HG03520 (cell line): Measurements from ENCODE around the gene TRMT2A.
"Not testable (repeated sequence)": the region's sequence is repeated elsewhere in the genome, so short reads cannot be mapped to it uniquely, and the experiment has no call there.

Source experiments
- ATAC-seq: cut with Tn5 transposase; IDR thresholded peaks from one replicate; pipeline ENCODE4 v1.9.1; 2021; ENCODE audit warnings: mild to moderate bottlenecking, moderate library complexity; ENCODE audit not compliant: unreplicated experiment

TRMT2A gene, protein sequence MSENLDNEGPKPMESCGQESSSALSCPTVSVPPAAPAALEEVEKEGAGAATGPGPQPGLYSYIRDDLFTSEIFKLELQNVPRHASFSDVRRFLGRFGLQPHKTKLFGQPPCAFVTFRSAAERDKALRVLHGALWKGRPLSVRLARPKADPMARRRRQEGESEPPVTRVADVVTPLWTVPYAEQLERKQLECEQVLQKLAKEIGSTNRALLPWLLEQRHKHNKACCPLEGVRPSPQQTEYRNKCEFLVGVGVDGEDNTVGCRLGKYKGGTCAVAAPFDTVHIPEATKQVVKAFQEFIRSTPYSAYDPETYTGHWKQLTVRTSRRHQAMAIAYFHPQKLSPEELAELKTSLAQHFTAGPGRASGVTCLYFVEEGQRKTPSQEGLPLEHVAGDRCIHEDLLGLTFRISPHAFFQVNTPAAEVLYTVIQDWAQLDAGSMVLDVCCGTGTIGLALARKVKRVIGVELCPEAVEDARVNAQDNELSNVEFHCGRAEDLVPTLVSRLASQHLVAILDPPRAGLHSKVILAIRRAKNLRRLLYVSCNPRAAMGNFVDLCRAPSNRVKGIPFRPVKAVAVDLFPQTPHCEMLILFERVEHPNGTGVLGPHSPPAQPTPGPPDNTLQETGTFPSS

DNA sequence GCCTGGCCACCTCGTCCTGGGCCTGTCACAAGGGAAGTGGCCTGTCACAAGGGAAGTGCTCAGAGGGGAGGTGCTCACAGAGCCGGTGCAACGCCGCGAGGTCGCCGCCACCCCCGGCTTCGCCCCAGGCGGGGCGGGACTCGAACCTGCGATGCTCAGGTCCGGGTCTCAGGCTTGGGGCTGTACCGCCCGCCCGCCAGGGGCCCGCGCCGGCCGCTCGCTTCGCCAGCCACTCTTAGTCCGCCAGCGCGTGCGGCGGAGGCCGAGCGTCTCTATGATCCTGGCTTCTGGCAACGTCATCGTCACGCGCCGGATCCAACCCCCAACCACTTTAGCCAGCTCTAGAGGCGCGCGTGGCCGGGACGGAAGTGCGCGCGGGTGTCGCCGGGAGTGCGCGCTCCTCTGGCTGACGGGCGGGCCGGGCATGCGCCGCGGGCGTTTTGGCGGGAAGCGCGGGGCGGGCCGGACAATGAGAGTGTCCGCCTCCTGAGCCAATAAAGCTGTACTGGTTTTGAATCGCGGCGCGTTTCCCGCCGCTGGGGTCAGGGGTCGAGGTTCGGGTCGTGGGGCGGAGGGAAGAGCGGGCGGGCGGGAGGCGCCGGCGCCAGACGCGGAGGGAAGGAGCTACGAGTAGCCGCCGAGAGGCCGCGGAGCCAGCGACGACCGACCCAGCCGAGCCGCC is at the start of gene TRMT2A:
TRMT2A (minus strand) TSS at position 276 of the 682 bp plus-strand sequence. CDS start 320 bp downstream, outside the sequence.
- ATAC-seq, result peak; percentile 63

DNA sequence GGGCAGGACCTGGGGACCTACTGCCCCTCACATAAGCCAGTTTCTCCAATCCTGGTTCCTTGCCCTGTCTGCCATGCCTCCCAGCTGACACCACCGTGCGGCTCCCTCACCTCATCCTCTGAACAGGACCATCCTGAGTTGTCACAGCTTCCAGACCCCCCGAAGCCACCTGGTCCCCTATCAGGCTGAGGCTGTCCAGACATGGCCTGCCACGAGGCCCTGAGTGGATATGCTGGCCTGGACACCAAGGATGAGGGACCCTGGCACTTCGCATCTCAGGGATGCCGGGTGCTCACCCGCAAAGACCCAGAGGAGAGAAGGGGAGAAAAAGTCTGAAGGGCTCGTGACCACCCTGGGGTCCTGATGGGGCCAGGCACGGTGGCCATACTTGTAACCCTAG is 49.7 kb upstream of the TRMT2A start:
- no peak for ATAC-seq

DNA sequence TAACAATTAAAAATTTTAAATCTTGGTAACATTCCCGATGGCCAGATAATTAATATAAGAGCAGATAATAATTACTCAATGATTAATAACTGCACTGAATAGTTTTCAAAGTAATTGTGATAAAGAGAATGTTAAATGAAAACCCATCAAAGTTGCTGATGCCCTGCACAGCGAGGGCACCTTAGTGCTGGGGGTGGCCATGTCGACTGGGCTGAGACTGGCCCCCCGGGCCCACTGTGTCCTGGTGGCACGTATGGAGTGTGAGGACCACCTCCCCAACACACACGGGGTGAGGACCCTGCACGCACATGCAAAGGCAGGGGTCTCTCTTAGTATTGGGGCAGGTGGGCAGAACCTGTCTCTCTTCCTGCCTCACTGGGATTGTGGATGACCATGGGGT is 48.9 kb upstream of the TRMT2A start:
- ATAC-seq, result no peak

DNA sequence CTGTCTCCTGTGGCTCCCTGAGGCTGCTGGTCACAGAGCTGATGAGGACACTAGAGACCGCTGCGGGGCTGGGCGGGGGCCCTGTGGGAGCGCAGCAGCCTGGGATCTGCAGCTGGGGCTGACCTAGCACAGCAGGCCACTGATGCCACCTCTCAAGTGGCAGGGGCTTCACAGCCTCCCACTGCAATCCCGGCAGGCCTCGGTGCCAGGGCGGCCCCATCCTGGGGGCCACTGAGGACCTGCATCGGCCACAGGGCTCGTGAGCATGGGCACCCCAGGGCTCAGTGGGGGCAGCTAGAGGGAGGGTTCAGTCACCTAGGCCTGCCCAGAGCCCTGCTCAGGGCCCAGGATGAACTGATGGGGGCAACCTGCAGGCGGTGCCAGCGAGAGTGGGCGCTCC is 48.4 kb upstream of the TRMT2A start:
- no peak for ATAC-seq

DNA sequence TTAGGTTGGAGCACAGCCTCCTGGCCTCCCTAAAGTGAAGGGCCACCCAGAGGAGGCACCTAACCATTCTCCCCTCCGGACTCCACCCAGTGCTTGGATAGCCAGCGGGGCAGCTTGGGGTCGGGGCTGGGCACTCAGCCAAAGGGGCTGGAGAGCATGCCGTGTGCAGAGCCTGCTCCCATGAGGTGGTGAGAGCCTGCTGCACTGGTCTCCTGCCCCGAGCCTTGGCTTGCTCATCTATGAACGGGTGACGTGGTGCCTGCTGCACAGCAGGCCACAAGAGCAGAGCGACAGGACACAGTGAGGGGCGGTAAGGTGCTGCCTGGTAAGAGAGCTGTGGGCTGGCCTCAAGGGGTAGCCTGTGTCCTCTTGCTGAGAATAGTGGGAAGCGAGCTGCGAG is 47.8 kb upstream of the TRMT2A start:
- no peak for ATAC-seq

DNA sequence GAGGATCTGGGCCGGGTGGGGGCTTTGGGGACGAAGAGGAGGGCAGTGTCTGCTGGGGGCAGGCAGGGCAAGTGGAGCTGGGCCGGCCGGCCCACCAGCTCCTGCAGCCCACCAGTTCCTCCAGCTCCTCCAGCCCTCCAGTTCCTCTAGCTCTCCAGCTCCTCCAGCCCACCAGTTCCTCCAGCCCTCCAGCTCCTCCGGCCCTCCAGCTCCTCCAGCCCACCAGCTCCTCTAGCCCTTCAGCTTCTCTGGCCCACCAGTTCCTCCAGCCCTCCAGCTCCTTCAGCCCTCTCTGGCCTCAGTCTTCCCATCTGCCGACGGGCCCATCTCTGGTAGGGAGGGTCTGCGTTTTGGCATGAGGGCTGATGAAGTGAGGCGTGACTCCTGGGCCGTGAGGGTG is 43.0 kb upstream of the TRMT2A start:
- ATAC-seq, result no peak

DNA sequence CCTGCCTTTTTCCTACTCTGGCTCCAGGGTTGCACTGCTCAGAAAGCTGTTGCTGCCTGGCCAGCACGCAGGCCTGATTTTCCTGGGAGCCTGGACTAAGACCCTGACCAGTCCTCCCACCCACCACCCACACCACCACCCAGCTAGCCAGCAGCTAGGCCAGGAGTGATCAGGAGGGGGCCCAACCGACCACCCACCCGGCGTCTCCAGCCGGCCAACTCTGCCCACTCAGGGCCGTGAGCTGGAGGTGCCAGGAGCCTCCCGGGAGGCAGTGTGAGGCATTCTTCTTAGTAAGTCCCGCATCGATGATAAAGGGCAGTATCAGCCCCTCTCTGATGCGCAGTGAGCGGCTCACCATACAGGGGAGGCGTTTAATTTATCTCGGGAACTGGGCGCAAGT is 42.5 kb upstream of the TRMT2A start:
- ATAC-seq, result not testable (repeated sequence)

DNA sequence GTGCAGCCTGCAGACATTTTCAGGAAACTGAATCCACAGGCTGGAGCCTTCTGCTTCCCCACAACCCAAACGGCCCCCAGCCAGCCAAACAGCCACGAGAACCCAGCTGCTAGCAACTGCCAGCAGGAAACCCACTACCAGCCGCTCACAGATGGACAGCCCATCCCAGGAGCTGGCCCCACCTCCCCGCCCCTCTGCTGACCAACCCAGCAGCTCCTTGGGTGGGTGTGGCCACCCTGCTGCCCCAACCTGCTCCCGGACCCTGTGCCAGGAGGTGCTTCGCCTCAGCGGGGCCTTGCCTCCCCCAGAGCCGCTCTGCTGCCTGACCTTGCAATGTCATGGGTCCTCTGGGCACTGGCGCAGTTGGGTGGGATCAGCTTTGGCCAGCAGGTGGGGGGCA is 42.0 kb upstream of the TRMT2A start:
- no peak for ATAC-seq

DNA sequence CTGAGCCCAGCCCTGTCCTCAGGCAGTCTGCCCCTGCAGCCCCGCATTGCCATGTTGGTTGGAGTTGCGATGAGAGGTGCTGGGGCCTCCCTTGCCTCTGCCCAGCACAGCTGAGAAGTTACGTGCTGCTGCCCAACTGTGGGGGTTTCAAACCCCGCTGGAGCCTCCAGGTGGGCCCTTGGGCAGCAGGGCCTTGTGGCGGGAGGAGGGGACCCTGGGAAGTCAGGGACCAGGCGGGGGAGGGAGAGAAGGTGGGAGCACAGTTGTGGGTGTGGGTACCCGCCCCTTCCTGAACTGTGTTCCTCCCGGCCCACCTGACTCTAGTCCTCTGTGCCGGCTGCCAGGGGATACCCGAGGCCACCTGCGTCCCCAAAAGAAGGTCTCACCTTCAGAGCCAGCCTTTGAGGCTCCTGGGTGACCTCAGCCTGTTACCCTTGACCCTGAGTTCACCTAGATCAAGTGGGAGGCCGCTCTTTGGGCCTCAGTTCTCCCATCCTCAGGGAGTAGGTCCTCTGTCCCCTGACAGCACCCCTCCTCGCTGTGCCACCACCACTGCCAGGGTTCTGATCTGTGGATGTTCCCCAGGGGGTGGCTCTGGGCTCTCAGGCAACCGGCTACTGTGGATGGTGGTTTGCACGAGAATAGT is 41.5 kb upstream of the TRMT2A start:
- no peak for ATAC-seq

DNA sequence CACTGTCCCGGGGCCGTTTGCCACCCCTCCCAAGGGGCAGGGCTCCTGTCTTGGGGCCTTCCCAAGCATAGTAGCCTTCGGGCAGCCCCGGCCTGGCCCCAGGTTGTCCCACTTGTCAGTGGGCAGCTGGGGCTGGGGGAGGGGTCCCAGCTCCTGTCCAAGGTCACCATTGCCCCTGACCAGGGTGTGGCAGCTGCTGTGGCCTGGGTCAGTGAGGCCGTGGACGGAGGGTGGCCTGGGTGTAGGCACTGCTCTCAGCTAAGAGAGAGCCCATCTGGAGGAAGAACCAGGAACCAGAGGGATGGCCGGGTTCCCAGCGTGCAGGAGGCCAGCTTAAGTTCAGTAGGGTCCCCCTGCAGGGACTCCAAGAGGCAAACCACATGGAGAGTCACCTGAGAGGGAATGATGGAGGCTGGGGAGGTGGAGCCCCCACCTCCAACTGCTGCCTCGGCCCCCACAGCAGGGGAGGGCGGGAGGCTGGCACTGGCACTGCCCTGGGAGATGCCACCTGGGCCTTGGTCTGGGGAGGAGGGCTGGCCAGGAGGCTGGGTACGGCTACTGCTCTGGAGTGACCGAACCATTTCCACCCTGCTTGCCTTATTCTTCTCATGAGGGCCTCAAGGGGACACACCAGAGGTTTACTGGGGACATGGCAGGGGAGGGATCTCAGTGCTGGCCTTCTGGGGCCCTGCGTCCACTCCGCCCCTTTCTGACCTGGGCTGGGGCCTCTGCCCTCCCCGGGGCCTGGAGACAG is 40.6 kb upstream of the TRMT2A start:
- no peak for ATAC-seq

DNA sequence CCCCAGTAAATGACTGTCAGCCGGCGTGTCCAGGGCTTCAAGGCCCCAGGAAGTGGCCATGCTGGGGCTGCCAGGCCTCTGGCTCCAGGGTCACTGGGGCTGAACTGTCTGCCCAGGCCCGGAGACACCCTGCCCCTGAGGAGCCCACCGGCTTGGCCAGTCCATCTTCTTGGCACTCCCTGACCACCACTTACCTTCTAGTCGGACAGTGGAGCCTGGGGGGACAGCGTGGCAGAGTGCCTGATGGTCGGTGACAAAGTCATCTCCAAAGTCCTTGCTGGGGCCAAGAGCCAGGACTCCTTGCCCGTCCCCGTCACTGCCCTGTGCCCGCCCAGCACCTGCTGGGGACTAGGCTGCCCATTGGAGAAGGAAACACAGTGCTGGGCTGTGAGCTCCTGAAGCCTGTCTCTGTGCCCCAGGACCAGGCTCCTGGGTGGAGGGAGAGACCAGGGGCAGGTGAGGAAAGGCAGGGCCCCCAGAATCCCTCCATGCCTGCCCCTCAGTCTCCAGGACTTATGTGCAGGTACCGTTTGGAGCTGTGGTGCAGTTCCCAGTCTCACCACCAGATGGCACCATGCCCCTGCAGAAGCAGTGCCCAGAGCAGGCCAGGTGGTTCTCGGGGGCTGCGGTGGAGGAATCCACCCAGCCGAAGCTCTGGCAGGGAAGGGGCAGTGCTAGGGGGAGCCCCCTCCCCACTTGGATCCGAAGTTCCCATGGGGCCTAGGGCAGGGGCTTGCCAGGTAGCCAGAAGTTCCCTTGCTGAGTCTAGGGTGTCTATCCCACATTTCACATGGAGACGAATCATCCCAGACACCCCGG is 39.8 kb upstream of the TRMT2A start:
- no peak for ATAC-seq

DNA sequence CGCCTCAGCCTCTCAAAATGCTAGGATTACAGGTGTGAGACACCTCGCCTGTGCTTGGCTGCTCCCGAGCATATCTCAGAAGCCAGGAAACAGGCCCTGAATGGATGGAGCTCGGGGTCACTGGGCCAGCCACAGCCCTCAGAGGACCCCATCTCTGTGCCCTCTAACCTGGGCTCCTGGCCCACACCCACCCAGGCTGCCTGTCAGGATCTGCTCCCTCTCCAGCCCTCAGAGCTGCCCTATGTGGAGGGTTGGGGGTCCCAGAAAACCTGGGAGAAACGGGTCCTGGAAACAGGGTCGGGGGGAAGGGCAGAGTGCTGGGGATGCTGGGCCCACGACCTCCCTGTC is 39.0 kb upstream of the TRMT2A start:
- no peak for ATAC-seq

DNA sequence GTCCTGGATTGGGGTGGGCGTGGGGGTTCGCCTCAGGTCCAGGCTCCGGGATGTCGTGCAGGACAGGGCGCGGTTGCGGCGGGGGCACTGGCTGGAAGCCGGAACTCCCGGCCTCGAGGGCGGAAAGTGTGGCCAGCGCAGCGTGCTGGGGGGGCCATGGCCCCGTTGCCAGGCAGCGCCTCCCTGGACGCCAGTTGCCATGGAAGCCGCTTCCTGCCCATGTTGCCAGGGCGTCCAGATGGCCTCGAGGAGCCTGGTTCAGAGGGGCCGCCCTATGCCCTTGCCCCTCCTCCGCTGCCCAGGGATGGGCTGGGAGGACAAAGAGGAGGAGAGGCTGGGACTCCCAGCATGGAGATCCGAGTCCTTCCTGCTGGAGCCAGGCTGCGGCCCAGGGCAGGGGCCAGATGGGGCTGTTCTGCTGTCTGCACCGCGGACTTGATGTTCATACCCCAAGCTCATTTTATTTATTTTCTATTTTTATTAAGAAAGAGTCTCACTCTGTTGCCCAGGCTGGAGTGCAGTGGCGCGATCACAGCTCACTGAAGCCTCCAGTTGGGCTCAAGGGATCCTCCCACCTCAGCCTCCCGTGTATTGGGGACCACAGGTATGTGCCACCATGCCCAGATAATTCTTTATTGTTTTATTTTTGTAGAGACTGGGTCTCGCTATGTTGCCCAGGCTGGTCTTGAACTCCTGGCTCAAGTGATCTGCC is 38.5 kb upstream of the TRMT2A start:
- ATAC-seq, result no peak

DNA sequence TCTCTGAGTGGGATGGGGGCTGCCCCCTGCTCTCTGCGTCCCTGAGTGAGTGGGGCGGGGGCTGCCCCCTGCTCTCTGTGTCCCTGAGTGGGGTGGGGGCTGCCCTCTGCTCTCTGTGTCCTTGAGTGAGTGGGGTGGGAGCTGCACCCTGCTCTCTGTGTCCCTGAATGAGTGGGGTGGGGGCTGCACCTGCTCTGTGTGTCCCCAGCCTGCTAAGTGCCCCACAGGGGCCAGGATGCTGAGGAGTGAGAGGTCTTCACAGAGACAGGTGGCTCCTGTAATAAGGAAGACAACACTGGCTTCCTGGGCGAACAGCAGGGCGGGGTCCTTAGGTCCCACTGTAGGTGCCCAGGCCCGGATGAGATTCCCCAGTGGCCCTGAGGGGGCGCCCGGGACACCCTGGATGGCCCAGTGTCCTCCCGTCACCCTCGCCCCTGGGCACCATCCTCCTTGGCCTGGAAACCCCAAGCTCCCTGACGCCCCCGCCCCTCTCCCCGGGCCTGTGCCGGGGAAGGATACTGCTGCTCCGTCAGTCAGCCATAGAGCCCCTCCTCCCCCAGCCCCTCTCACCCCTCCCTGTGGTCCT is 37.7 kb upstream of the TRMT2A start:
- ATAC-seq, result no peak

DNA sequence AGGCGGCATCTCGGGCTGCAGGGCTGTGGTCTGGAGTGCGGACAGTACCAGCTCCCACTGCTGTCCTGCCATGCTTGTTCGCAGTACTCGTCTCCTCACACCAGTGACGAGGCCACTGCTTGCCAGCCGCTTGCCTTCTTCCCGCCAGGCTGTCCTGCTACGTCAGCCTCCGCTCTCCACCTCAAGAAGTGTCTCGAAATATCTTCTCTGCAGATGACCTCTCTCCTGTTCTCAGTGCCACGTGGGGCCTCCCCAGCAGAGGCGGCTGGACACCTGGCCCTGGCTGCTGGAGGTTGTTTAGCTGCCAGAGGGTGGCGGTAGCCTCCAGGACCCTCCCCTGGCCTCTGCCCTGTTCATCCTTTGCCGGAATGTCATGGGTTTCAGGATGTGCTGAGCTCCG is 36.9 kb upstream of the TRMT2A start:
- ATAC-seq, result no peak

DNA sequence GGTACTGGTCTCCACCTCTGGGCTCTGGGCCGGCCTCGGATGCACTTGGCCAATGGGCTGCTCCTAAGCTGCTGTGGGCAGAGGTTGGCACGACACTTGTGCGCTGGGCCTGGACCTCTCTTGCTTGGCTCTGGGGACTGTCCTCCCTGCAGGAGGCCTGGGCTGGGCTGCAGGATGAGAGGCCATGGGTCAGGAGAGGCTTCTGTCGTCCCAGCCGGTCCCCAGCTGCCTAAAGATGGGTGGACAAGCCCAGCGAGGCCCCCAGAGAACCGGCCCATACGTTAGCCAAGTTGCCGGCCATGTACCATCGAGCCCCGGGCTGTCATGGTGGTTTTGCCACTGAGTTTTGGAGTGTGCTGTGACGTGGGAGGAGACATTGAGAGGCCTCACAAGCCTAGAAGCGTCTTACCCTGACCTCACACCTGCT is 35.5 kb upstream of the TRMT2A start:
- no peak for ATAC-seq

DNA sequence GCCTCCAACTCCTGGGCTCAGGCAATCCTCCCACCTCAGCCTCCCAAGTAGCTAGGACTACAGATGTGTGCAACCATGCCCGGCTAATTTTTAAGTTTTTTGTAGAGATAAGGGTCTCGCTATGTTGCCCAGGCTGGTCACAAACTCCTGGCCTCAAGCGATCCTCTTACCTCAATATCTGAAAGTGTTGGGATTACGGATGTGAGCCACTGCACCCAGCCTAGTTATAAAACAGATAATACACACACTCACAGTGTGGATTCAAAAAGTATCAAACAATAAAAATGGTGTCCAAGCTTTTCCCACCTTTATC is 34.2 kb upstream of the TRMT2A start:
- no peak for ATAC-seq

DNA sequence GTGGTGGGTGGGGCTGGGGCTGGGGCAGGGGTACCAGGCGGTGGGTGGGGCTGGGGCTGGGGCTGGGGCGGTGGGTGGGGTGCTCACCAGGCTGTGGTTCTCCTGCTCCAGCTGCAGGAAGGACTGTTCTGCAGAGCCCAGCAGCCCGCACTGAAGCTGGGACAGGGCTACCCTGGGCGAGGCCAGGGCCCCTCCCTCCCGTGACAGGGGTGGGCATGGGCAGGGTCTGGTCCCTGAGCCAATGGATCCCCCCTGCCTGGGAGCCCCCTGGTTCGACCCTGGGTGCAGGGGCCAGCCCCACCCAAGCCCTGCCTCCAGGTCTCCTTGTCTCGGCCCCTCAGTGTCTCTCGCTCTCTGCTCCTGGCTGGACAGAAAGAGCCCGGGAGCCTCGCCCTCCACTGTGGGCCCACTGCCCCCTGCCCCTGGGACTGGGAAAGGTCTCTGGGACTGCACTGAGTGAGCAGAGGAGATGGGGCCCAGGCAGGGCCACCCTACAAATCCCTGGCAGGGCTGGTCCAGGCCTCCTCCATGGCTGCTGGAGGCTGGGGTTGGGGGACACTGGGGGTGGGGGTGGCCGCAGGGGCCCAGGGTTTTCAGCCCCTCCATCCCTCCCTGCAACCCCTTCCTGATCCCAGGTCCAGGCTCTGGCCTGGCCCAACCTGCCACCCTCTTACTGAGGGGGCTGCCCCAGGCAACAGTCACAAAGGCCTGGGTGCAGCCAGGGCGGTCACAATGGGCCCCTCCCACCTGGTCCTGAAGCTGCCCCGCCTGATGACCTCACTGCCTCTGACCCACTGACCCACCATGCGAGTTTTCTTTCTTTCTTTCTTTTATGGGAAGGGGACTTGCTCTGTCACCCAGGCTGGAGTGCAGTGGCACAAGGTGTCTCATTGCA is 33.6 kb upstream of the TRMT2A start, which contains the start of gene CCDC188:
CCDC188 (minus strand) TSS at position 675 of the 895 bp plus-strand sequence; CDS start at position 606, 69 bp downstream.
- ATAC-seq, result no peak
